ENCODE results near the gene TES.

GRCh38 chr7:116219288-116219687 lies 8.9 kb downstream of the TES start:
- no peak for TF ChIP-seq EP300 (IDR thresholded peaks at IDR 0.05)
- TF ChIP-seq CTCF (IDR thresholded peaks at IDR 0.05) = no peak
- no peak for TF ChIP-seq POLR2A (IDR thresholded peaks at IDR 0.05)

All from gastroesophageal sphincter (tissue), 3 donors.